ENCODE data around the gene TDRD12. TPM values are rescaled to one million over a fixed set of nuclear protein-coding genes. Genes with fewer than 3 reads are reported as not detected.
"Not testable (repeated sequence)": the region's sequence is repeated elsewhere in the genome, so short reads cannot be mapped to it uniquely, and the experiment has no call there.

Gene TDRD12
- total RNA-seq, 1 experiment from 2014 or later = not detected

GRCh38 chr19:32693151-32694108 is 26.1 kb upstream of the TDRD12 start:
- DNase-seq (ENCODE audit: extremely low read depth, low read depth) = not testable (repeated sequence)

GRCh38 chr19:32694316-32694715 is 25.3 kb upstream of the TDRD12 start:
- DNase-seq (ENCODE audit: extremely low read depth, low read depth) = not testable (repeated sequence)

GRCh38 chr19:32694851-32695250 is 24.7 kb upstream of the TDRD12 start:
- not testable (repeated sequence) for DNase-seq (ENCODE audit: extremely low read depth, low read depth)

DNA sequence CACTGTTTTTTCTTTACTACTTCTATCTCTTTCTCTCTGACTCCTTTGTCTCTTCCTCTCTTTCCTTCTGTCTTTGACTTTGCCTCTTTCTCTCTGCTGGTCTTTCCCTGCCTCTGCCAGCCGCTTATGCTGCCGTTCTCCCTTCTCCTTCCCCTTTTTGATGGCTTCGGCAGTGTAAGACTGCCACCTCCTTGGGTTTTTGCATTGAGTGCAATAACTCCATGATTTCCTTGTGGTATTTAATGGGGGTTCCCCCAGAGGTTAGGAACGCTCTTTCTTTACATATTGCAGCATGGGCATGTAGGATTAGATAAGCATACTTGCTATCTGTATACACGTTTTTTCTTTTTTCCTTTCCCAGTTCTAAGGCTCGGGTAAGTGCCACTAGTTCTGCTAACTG is 24.1 kb upstream of the TDRD12 start:
- not testable (repeated sequence) for DNase-seq (ENCODE audit: extremely low read depth, low read depth)

- DNase-seq (ENCODE audit: extremely low read depth, low read depth) = not testable (repeated sequence)
Observed at GRCh38 chr19:32696771-32697170, 22.8 kb upstream of the TDRD12 start.

DNA sequence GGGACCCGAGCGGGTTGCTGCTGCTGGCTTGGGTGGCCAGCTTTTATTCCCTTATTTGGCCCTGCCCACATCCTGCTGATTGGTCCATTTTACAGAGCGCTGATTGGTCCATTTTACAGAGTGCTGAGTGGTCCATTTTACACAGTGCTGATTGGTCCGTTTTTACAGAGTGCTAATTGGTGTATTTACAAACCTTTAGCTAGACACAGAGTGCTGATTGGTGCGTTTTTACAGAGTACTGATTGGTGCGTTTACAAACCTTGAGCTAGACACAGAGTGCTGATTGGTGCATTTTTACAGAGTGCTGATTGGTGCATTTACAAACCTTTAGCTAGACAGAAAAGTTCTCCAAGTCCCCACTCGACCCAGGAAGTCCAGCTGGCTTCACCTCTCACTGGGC is 19.4 kb upstream of the TDRD12 start:
- not testable (repeated sequence) for DNase-seq (ENCODE audit: extremely low read depth, low read depth)

DNA sequence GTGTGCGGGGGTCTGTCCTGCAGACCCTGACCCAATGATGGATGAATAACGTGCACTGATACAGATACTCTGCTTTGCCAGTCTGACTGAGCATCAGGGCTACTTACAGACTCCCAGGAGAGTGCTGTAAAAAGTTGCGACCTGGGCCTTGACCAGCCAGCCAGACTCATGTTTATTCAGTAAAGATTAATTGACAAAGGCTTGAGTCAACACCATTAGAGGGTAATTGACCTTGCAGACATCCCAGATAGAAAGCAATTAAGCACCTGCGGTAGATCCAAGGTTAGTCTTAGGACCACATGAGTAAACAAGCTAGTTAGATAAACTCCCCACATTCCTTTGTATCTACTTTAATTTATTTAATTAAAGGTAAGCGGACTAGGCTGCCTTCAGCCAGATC is 17.6 kb upstream of the TDRD12 start:
- no peak for DNase-seq (ENCODE audit: extremely low read depth, low read depth)

GRCh38 chr19:32704006-32704405 is 15.6 kb upstream of the TDRD12 start:
- not testable (repeated sequence) for DNase-seq (ENCODE audit: extremely low read depth, low read depth)

DNA sequence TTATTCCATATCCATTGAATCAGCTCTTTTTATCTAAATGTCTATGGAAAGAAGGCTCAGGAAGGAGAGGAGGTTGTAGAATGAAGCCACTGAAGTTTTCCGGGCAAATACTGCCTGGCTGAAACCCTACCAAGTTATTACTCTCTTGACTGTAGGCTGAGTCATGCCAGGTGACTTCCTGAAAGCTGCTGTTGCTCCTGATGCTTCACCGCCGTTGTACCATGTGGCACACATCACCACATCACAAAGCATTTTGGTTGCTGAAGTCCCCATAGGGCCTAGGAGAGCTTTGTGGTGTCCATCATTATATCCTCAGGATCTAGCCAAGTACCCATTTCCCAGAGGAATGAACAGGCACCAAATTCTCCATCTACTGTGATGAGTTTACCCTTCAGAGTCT is 11.1 kb upstream of the TDRD12 start:
- DNase-seq (ENCODE audit: extremely low read depth, low read depth) = no peak

- no peak for DNase-seq (ENCODE audit: extremely low read depth, low read depth)
Observed at GRCh38 chr19:32709032-32709431, 10.5 kb upstream of the TDRD12 start.

GRCh38 chr19:32711747-32712146 is 7.8 kb upstream of the TDRD12 start:
- no peak for DNase-seq (ENCODE audit: extremely low read depth, low read depth)

DNA sequence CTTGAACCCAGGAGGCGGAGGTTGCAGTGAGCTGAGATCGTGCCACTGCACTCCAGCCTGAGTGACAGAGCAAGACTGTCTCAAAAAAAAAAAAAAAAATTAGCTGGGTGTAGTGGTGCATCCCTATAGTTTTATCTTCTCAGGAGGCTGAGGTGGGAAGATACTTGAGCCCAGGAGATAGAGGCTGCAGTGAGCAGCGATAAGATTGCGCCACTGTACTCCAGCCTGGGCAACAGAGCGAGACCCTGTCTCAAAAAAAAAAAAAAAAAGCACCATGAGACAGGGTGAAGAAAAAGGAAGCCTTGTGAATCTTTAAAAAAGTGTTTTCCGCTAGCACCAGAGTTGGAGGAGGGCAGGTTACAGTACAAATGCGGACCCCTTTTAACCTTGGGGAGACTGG is 3.4 kb upstream of the TDRD12 start:
- DNase-seq (ENCODE audit: extremely low read depth, low read depth) = not testable (repeated sequence)

DNA sequence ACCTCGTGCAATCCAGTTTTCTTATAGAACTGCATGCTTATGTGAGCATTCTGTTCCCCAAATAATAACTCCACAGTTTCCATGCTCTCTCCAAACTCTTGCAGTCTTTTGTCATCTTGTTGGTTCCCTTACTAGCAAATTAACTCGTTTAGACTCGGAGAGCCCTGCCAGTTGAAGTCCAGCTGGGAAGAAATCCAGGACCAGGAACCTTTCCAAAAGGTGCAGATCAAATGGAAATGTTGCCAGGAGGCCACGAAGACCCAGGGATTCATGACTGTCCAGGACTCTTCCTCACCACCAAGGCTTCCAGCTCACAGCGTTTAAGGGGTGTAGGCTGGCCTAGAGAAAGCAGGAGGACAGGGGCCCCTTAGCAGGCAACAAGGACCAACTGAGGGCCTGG is 2.1 kb upstream of the TDRD12 start:
- DNase-seq (ENCODE audit: extremely low read depth, low read depth) = no peak

GRCh38 chr19:32718286-32718685 is 1.3 kb upstream of the TDRD12 start:
- DNase-seq (ENCODE audit: extremely low read depth, low read depth) = no peak

- no peak for DNase-seq (ENCODE audit: extremely low read depth, low read depth)
Observed at GRCh38 chr19:32720216-32720935, 809 bp downstream of the TDRD12 start.

DNA sequence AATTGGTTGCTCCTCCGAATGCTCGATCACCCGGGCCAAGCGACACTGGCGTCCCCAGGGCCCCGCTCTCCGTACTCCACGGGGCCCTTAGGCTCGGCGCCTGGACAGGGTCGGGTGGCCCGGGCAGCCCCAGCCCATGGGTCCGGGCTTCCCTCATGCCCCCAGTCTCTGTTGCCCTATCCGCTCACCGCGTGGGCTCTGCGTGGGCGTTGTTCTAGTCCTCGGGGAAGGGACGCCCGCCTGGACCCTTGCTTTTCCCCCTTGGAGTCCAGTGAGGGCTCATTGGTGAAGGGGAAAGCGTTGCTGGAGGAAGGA is 1.3 kb downstream of the TDRD12 start:
- DNase-seq (ENCODE audit: extremely low read depth, low read depth) = no peak

- DNase-seq (ENCODE audit: extremely low read depth, low read depth) = no peak
Observed at GRCh38 chr19:32735936-32736335, 16.4 kb downstream of the TDRD12 start.

DNA sequence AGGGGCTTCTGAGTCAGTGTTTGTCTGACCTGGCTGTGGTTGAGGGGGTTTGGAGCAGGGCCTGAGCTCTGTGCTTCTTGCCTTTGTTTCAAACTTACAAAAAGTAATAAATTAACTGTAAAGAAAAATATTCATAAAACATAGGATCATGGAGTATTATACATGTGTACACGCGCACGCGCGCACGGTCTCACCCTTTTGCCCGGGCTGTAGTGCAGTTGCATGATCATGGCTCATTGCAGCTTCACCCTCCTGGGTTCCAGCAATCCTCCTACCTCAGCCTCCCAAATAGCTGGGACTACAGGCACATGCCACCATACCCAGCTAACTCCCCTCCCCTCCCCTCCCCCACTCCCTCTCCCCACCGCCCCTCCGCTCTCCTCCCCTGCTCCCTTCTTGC is 23.5 kb downstream of the TDRD12 start:
- DNase-seq (ENCODE audit: extremely low read depth, low read depth) = no peak

GRCh38 chr19:32743447-32743846 is 23.9 kb downstream of the TDRD12 start:
- no peak for DNase-seq (ENCODE audit: extremely low read depth, low read depth)

GRCh38 chr19:32744555-32745325 is 25.2 kb downstream of the TDRD12 start:
- no peak for DNase-seq (ENCODE audit: extremely low read depth, low read depth)

DNA sequence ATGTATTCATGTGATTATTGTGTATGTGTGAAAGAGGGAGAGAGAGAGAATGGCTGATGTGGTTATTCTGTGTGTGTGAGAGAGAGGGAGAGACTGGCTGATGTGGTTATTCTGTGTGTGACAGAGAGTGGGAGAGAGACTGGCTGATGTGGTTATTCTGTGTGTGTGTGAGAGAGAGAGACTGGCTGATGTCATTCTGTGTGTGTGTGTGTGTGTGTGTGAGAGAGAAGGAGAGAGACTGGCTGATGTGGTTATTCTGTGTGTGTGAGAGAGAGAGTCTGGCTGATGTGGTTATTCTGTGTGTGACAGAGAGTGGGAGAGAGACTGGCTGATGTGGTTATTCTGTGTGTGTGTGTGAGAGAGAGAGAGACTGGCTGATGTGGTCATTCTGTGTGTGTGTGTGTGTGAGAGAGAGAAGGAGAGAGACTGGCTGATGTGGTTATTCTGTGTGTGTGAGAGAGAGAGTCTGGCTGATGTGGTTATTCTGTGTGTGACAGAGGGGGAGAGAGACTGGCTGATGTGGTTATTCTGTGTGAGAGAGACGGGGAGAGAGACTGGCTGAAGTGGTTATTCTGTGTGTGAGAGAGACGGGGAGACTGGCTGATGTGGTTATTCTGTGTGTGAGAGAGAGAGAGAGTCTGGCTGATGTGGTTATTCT is 26.2 kb downstream of the TDRD12 start:
- DNase-seq (ENCODE audit: extremely low read depth, low read depth) = not testable (repeated sequence)

All from NCI-H460 (cell line).